ENCODE measurements around the gene MYLK3.
A peak's percentile ranks its signal among the peaks of the same experiment; 100 is the strongest.
"Not testable (repeated sequence)": the region's sequence is repeated elsewhere in the genome, so short reads cannot be mapped to it uniquely, and the experiment has no call there.

Gene MYLK3

GRCh38 chr16:46688654-46689364 is 59.3 kb downstream of the MYLK3 start, which contains the start of gene VPS35:
VPS35 (minus strand) TSS chr16:46689178; CDS start chr16:46689133, 45 bp downstream.
- peak; percentile 94 for DNase-seq

- DNase-seq: no peak
Observed at GRCh38 chr16:46688101-46688653, 60.0 kb downstream of the MYLK3 start.

- DNase-seq: no peak
Observed at GRCh38 chr16:46687486-46687885, 60.7 kb downstream of the MYLK3 start.

GRCh38 chr16:46686815-46687473 is 61.2 kb downstream of the MYLK3 start:
- DNase-seq: no peak

GRCh38 chr16:46681867-46682266 is 66.3 kb downstream of the MYLK3 start:
- DNase-seq: not testable (repeated sequence)

- not testable (repeated sequence) for DNase-seq
Observed at GRCh38 chr16:46677943-46678342, 70.2 kb downstream of the MYLK3 start.

GRCh38 chr16:46673320-46674013 is 74.7 kb downstream of the MYLK3 start:
- DNase-seq: peak; percentile 40

GRCh38 chr16:46662123-46662522 is 86.0 kb downstream of the MYLK3 start:
- DNase-seq: no peak

- no peak for DNase-seq
Observed at GRCh38 chr16:46658925-46659324, 89.2 kb downstream of the MYLK3 start.

Measured in NCI-H1694 (cell line).